Middle frontal gyrus (tissue), 1 donor: Measurements from ENCODE around the gene LRBA.
"Not testable (repeated sequence)": the region's sequence is repeated elsewhere in the genome, so short reads cannot be mapped to it uniquely, and the experiment has no call there.

ENCODE experiments used
- DNase-seq: peaks from one replicate; pipeline ENCODE4 v3.0.0-alpha.2; 2015; ENCODE audit warnings: low spot score; ENCODE audit errors: extremely low spot score

LRBA gene

DNA sequence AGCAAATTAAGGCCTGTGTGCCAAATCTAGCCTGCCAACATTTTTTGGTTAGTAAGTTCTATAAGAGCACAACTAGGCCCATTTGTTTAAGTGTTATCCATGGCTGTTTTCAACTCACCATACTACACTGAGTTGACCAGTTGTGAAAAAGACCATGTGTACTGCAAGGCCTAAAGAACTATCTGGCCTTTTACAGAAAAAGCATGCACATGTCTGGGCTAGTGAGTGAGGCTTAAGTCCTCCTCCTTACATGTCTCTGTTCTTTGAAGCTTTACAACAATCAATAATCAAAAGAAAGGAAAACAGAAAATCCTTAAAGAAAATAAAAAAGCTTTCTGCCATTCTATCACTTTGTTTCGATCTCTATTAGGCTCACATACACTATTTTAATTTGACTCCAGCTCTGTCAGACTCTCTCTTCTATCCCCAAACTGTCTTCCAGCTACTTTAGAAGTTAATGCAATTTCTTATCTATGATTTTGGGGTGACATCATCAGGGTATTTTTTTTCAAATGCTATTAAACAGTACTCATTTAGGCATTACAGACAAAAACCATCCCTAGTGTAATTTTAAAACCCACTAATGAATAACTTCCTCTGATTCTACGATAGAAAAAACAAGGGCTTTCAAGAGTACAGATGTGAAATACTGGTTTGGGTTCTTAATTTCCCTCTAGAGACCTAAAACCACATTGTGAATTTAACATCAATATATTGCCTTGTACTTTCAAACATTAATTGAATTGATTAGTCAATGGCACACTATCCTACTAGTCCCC, 271.3 kb downstream of the LRBA start:
- no peak for DNase-seq

DNA sequence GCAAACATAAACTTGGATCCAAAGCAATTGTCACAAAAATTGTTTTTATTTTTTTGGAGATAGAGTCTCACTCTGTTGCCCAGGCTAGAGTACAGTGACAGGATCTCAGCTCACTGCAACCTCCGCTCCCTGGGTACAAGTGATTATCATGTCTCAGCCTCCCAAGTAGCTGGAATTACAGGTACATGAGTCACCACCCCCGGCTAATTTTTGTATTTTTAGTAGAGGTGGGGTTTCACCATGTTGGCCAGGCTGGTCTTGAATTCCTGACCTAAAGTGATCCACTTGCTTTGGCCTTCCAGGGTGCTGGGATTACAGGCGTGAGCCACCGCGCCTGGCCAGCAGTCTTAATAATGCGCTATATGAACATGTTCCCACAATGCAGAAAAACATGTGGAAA, 272.2 kb downstream of the LRBA start:
- not testable (repeated sequence) for DNase-seq

DNA sequence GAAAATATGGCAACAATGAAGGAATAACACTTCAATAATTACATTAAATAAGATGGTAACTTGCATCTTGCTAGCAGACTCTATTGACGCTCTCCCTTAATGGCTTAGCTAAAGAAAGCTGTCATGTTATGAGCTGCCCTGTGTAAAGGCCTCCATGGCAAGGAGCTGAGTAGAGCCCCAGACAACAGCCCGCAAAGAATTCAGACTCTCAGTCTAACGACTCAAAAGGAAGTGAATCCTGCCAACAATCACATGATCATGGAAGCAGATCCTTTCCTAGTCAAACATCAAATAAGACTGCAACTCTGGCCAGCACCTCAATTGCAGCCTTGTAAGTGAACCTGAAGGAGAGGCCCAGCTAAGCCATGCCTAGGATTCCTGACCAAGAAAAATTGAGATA, 275.5 kb downstream of the LRBA start:
- no peak for DNase-seq

DNA sequence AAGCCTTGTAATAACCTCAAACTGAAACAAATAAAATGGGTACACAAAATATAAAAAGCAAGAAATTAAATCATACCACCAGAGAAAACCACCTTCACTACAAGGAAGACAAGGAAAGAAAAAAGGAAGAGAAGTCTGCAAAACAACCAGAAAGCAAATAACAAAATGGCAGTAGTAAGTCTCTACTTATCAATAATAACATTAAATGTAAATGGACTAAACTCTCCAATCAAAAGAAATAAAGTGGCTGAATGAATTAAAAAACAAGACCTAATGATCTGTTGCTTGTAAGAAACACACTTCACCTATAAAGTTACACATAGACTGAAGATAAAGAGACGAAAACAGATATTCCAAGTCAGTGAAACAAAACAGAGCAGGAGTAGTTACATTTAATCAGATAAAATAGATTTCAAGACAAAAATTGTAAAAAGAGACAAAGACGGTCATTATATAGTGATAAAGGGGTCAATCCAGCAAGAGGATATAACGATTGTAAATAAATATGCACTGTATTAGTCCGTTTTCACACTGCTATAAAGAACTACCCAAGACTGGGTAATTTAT, 289.0 kb downstream of the LRBA start:
- DNase-seq: no peak

DNA sequence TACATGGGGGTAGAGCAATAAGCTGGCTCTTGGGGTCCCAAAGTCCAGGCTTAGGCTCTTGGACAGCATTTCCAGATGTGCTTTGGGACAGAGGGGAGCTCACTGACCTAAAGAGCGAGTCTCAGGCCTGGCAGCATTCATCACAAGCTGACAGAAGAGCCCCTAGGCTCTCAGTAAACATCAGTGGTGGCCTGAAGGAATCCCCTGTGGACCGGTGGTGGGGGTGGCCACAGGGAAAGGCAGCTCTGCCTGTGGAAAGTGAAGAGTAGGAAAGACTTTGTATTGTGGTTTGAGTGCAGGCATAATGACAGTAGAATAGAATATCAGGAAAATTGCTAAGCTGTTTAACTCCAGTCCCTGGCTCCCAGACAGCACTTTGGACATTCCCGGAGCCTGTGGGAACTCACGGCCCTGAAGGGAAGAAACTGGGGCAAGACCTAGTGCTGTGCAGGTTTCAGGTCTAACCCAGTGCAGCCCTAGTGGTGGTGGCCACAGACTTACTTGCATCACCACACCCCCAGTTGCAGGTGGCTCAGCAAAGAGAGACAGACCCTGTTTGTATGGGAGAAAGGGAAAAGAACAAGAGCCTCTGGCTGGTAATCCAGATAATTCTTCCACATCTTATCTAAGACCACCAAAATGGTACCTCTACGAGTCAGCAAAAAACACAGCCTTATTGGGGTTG, 291.2 kb downstream of the LRBA start:
- DNase-seq: no peak

DNA sequence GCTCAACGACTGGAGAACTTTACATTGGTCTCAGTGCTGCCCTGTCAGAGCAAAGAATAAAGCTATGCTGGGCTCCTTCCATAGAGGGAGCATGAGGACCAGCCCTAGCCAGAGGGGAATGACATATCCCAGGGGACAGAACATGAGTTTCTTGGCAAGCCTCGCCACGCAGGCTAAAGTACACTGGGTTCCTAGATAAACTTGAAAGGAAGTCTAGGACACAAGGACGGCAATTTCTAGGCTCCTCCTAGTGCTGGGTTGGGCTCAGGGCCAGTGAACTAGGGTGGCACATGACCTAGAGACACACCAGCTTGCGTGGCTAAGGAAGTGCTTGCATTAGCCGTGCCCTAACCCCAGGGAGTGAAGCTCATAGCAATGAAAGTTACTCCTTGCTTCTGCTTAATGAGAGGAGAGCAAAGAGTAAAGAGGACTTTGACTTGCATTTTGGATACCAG, 292.1 kb downstream of the LRBA start:
- DNase-seq: no peak

DNA sequence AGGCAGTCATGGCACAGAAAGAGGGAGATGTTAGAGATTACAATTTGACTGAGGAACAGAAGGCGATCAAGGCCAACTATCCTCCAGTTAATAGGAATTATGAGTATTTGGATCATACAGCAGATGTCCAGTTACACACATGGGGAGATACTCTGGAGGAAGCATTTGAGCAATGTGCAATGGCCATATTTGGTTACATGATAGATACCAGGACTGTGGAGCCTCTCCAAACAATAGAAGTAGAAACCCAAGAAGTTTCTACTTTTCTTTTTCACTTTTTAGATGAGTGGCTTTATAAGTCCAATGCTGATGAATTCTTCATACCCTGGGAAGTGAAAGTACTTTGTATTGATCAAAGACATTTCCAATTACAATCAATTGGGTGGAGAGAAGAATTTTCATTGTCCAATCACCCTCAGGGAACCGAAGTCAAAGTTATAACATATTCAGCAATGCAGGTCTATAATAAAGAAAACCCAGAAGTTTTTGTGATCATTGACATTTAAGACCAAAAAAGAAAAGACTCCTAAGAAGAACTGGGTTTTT, 294.0 kb downstream of the LRBA start:
- DNase-seq: no peak

DNA sequence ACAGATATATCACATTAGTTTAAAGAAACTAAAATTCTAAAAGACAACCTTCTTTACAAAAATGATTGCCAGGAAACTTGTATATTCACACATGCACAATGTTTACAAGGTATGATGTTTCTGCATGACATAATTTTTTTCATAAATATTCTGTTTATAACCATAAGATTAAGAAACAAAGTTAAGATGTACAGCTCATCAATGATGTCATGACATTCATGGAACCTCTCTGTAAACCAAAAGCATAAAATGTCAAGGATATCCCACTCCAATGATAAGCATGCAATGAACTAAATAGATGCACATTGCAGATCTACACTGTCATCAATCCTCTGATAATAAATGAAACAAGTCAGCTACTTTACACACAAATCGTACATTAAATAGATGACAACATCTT, 297.1 kb downstream of the LRBA start:
- no peak for DNase-seq

DNA sequence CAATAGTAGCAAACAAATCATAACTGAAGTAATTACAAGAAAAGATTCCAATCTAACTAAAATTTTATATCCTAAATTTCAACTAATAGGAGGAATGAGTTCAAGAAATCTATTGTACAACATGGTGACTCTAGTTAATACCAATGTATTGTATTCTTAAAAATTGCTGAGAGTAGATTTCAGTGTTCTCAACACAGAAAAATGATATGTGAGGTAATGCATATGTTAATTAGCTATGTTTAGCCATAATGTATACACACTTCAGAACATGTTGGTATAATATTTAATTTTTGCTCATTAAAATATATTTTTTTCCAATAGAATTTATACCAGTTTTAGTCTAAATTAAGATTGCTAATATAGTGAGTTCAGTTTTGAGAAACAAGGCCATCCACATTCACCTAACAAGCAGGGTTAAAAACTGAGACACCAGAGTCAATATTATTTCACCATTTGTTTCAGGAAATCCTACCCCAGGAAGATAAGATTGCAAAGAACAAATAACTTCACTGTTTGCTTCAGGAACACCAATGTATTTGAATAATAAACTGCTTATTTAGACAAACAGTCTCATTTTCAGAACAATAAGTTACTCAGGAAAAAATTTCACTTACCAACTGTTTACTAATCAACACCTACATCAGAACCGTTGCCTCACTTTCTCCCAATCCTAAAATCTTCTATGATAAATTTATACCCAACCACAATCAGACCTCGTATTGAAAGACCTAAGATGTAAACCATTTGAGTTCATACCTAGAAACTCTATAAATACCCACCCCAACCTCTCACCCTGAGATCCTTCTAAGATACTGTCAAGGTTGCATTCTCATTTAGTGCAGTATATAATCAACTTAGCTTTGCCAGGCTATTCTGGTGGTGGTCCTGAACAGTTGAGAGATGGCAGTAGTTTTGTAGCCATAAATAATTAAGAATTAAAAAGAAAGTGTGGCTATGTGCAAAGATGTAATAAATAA, 300.3 kb downstream of the LRBA start:
- no peak for DNase-seq

DNA sequence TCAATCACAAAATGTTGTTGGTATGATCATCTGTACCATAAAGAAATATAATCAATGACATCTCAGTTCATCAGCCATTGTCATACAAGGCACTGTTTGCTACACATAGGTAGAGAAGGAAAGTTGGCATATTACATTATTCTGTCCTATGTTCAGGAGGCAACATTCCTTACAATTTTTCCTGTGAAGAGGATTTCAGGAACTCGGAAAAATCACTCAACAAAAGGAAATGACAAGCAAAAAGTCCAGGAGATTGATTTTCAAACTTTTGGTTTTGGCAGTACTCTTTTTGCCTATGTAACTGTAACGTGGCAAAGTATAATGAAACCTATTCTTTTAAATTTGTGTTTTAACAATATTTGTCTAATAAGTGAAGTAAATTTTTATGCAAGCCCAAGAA, 301.8 kb downstream of the LRBA start:
- DNase-seq: no peak

DNA sequence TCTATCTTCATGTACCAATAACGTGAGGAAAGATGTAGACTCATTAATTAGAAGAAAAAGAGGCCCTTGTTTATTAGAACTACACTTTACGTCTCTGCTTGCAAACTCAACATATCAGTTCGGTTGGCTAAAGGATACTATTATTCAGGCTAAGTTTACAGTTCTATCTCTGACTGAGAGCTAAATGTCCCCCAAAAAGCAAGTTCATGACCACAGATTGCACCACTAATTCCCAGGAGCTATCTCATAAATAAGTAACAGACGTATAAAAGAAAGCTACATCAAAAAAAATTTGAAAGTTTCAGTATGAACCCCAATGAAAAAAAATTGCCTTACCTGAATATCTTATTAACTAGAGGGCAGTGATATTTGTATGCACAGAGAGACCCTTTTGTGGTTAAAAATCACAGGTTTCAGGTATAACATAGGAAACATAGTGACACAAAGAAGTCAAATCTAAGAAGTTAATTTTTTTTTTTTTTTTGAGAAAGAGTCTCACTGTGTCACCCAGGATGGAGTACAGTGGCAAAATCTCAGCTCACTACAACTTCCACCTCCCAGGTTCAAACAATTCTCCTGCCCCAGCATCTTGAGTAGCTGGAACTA, 304.2 kb downstream of the LRBA start:
- DNase-seq: no peak

DNA sequence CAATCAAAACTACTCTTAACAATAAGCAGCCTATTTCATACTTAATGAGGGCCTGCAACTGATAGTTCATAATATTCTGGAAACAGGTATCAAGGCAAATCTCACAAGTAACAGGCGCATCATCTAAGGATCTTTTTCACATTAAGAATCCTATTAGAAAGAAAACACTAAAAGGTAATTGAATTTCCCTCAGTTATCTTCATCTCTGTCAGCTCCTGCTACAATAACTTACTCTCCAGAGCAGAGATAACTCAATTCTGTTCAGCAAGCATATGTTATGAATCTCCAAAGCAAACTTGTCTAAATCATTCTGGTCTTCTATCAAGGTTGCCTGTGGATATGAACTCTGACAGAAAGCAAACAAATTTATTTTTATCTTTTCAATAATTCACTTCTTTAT, 307.1 kb downstream of the LRBA start:
- no peak for DNase-seq

DNA sequence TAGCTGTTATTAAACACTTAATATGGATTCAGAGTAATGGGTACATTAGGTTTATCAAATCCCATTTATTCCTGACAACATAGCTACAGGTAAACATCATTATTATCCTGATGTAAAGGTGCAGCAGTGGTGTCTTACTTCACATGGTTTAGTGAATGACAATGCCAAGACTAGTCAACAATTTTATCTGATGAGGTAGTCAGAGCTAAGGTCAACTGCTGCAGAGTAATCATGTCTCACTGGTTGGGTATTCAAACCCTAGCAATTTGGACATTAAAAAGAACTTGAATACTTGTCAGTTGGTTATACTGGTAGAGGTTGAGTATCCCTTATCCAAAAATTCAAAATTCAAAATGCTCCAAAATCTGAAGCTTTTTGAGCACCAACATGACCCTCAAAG, 315.5 kb downstream of the LRBA start:
- DNase-seq: no peak

DNA sequence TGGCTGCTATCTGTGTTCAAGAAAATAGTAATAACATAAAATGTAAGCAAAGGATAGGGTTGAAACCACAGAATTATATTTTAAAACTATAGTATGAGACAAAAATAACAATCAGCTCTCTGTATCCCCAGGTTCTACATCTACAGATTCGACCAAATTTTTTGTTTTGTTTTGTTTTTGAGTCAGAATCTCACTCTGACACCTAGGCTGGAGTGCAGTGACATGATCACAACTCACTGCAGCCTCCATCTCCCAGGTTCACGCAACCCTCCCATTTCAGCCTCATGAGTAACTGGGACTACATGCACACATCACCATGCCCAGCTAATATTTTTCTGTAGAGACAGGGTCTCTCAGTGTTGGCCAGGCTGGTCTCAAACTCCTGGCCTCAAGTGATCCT, 319.9 kb downstream of the LRBA start:
- no peak for DNase-seq

DNA sequence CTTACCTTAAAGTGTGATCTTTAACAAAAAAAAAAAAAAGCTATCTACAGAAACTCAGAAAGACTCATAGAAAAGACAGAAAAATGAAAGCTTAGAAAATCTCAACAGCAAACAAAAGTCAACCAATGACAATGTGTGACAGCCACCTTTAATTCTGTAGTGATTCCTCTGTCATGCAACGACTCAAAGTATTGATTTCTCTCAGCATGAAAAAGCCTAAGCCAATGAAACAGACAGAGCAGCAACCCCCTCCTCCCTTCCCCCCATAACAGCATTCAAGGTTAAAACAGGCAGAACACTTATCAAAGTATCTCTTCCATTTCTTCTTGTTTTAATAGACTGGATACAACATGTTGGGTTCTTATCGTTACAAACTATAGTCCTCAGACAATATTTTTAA, 320.6 kb downstream of the LRBA start:
- no peak for DNase-seq

DNA sequence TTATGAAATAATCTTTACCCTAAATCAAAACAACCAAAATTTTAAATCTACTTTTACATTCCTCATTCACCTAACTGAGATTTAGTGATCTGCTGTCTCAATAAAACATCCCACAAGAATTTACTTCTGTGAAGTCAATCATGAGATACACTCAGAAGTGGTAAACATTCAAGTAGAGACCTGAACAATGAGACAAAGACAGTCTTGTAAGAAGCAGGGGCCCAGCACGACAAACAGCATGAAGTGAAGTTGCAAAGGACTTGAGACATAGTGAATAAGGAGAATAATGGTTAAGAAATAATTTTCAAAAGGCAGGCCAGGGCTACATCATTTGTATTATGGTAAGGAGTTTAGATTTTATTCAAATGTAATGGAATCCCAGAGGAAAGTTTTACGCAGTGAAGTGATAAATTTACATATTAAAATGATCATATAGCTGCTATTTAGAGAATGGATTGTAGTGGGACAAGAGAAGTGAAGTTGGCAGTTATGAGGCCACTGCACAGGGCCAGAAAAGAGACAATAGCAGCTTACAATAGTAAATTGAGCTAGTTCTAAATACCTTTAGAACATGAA, 331.2 kb downstream of the LRBA start:
- DNase-seq: no peak

DNA sequence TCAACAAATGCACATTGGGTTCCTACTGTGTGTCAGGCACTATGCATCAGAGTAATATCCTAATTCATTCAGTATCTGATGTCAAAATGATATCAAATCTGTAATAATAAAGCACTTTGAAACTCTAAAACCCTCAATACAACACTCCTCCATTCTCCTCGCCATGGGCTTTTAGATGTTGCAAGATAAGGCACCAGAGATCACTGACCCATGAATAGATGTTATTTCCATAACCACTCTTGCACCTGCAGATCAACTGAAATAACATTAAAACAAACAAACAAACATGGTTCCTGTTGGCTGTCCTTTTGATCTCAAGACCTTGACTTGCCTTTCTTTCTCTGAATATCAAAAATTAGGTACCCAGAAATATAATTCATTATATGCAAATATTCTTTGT, 333.0 kb downstream of the LRBA start:
- no peak for DNase-seq

DNA sequence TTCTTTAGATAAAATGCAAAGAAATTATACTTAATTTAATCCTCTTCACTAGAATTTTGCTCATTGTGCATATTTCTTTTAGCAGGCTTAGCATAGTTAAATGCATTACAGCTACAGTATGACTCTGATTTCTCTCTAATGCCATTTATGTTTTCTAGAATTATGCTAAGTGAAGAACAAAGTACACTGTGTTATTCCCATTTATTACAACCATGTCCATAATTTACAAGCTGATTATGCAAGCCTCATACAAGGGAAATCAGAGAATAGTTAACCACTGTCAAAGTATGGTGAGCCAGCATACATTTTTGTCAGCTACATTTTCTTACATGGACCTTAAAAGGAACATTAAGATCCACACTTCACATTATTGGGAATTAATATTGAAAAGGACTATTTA, 334.0 kb downstream of the LRBA start:
- DNase-seq: no peak

DNA sequence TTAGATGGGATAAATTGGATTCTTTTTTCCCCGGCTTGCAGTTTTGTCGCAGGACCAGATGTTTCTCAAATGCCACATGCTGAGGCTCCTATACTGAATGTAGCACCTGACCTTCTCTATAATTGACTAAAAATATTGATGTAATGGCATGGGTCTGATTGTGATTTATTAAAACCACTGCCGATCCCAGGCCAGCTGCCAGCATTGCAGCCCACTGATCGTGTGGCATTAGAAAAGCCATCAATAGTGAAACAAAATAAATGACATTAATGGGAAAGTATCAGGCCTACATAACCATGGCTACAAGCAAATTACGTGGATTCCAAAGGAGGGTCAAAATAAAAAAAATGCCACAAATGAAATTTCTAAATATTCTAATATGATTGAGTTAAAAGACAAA, 334.4 kb downstream of the LRBA start:
- no peak for DNase-seq

DNA sequence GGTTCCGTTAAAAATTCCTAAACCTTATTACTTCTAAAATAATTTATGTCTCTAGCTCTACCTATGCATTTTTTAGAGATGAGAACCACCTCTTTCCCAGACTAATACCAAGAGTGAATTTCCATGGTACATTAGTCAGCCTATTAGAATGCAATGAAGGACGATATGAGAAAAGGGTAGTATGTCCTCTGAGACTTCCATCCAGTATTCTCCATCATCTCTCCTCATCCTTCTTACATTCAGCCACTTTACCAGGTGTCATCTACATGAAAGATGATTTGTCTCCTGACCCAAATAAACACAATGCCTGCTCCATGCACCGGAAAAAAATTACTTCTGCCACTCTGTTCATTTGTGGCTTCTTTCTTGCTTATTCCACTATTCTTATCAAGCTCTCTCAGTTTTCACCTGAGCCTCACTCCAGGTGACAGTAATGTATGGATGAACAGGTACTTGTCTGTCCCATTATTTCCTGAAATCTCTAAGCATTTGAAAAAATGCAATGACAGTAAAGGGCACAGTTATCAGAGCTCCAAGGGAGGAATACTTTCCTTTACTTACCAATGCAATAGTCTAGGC, 335.2 kb downstream of the LRBA start:
- DNase-seq: no peak
